Uterus (tissue), 2 donors: Measurements from ENCODE around the gene LIX1L.

Source experiments
- CTCF ChIP-seq, 4 experiments: fragments of 200-600 bp in 2 of 4; fragments of 450-650 bp in 2 of 4; sonication (generic) in 2 of 4; IDR thresholded peaks; one replicate each; pipeline ENCODE4 v1.5.1; 2016 to 2019; ENCODE audit warnings: antibody characterized with exemption in 4 of 4, mild to moderate bottlenecking in 2 of 4, moderate library complexity in 1 of 4
- POLR2A ChIP-seq, 2 donors: fragments of 450-650 bp; IDR thresholded peaks; one replicate each; pipeline ENCODE4 v1.6.1; 2016; ENCODE audit warnings: antibody characterized with exemption in 2 of 2, mild to moderate bottlenecking in 1 of 2, moderate library complexity in 1 of 2

- peak; percentile 4 to 19 (median 10) for TF ChIP-seq CTCF (IDR thresholded peaks at IDR 0.05)
- TF ChIP-seq POLR2A (IDR thresholded peaks at IDR 0.05), result peak; percentile 91
Measured at GRCh38 chr1:145978854-145979745, 21.3 kb upstream of the LIX1L start.
